HCT116 (cell line): Measurements from ENCODE around the gene GALK2. TPM values are rescaled to one million over a fixed set of nuclear protein-coding genes. Genes with fewer than 3 reads are reported as not detected.
"Not testable (repeated sequence)": the region's sequence is repeated elsewhere in the genome, so short reads cannot be mapped to it uniquely, and the experiment has no call there.

Experiments
- ATAC-seq: fragments of 200-7000 bp; cut with Tn5 transposase; 2 replicates; pipeline ENCODE4 v1.9.1; 2020; ENCODE audit warnings: mild to moderate bottlenecking, moderate library complexity
- BruUV-seq: library from RNA; stranded (reverse); fragments of 400-500 nt; replicated peaks from 2 replicates; lab custom pipeline; 2021; lab: Mats Ljungman, UMichigan
- CTCF ChIA-PET: fragments of 300-600 bp; sonication (Branson Sonifier 250); formaldehyde crosslinking; loops from one replicate; lab custom pipeline; 2021; ENCODE audit warnings: antibody characterized with exemption; lab: Charles Lee
- POLR2A ChIA-PET: fragments of 300-600, 350-600 bp; sonication (Branson Sonifier 250); formaldehyde crosslinking; loops from one replicate; lab custom pipeline; 2021; ENCODE audit warnings: antibody characterized with exemption; lab: Charles Lee
- RAD21 ChIA-PET, 2 experiments: fragments of 300-600 bp; sonication (Branson Sonifier 250); formaldehyde crosslinking; loops; one replicate each; lab custom pipeline; 2023; ENCODE audit warnings: low total read pairs in 2 of 2; ENCODE audit not compliant: uncharacterized antibody in 2 of 2, unreplicated experiment in 2 of 2, low non-redundant PET in 1 of 2; lab: Charles Lee
- DNase-seq: peaks from one replicate; pipeline ENCODE4 v3.0.0-alpha.2; 2010; ENCODE audit warnings: low read depth, low spot score
- H2AFZ ChIP-seq: fragments of 200-600 bp; shearing (Covaris generic), sonication (generic); 2 replicates; pipeline ENCODE4 v1.6.1; 2017; ENCODE audit warnings: low read depth, mixed run types, mixed read lengths, antibody characterized with exemption, low read length; ENCODE audit not compliant: poor library complexity, severe bottlenecking
- H3K27ac ChIP-seq: 2 replicates; pipeline ENCODE4 v1.5.1; 2012; ENCODE audit warnings: low read depth, low read length
- H3K27me3 ChIP-seq: fragments of 200-600 bp; sonication (generic); 2 replicates; pipeline ENCODE4 v1.6.1; 2016; ENCODE audit warnings: mixed run types, low read length, mixed read lengths; ENCODE audit not compliant: insufficient read depth
- H3K36me3 ChIP-seq, 2 experiments: fragments of 200-500 bp in 1 of 2; fragments of 200-600 bp in 1 of 2; sonication (Bioruptor generic) in 1 of 2; sonication (generic) in 1 of 2; 2 replicates each; pipeline versions ENCODE4 v1.5.1 to v1.6.1; 2014 to 2016; ENCODE audit warnings: low read length in 2 of 2, inconsistent platforms in 1 of 2, mixed read lengths in 1 of 2, mixed run types in 1 of 2; ENCODE audit not compliant: insufficient read depth in 2 of 2, control insufficient read depth in 1 of 2
- H3K4me1 ChIP-seq, 2 experiments: fragments of 200-600 bp in 1 of 2; sonication (generic) in 1 of 2; 2 replicates each; pipeline versions ENCODE4 v1.5.1 to v1.6.1; 2012 to 2017; ENCODE audit warnings: low read length in 2 of 2, inconsistent platforms in 1 of 2, mild to moderate bottlenecking in 1 of 2, mixed read lengths in 1 of 2, mixed run types in 1 of 2, moderate library complexity in 1 of 2; ENCODE audit not compliant: insufficient read depth in 2 of 2, control insufficient read depth in 1 of 2
- H3K4me2 ChIP-seq: fragments of 200-600 bp; sonication (generic); 2 replicates; pipeline ENCODE4 v1.6.1; 2017; ENCODE audit warnings: mixed run types, low read length, mixed read lengths
- H3K4me3 ChIP-seq, 2 experiments: fragments of 200-600 bp in 1 of 2; sonication (generic) in 1 of 2; replicated peaks in 1 of 2; 2 replicates each; pipeline ENCODE4 v1.5.1; 2011 to 2016; ENCODE audit warnings: low read length in 2 of 2, control low read depth in 1 of 2, low read depth in 1 of 2, mild to moderate bottlenecking in 1 of 2, mixed read lengths in 1 of 2, mixed run types in 1 of 2
- H3K79me2 ChIP-seq: fragments of 200-600 bp; sonication (generic); 2 replicates; pipeline ENCODE4 v1.6.1; 2017; ENCODE audit warnings: mild to moderate bottlenecking, mixed run types, low read length, moderate library complexity, mixed read lengths; ENCODE audit not compliant: insufficient read depth
- H3K9ac ChIP-seq: fragments of 200-600 bp; sonication (generic); 2 replicates; pipeline ENCODE4 v1.6.1; 2016; ENCODE audit warnings: low read length, mixed read lengths
- H3K9me2 ChIP-seq: fragments of 200-600 bp; sonication (generic), shearing (Covaris generic); 2 replicates; pipeline ENCODE4 v1.6.1; 2017; ENCODE audit warnings: mixed run types, mild to moderate bottlenecking, moderate library complexity; ENCODE audit not compliant: insufficient read depth
- H3K9me3 ChIP-seq, 2 experiments: fragments of 200-500 bp in 1 of 2; fragments of 200-600 bp in 1 of 2; sonication (Bioruptor generic) in 1 of 2; sonication (generic) in 1 of 2; 2 replicates each; pipeline ENCODE4 v1.6.1; 2014 to 2017; ENCODE audit warnings: low read length in 2 of 2, mixed read lengths in 2 of 2, inconsistent platforms in 1 of 2, low read depth in 1 of 2, mild to moderate bottlenecking in 1 of 2, mixed run types in 1 of 2, moderate library complexity in 1 of 2; ENCODE audit not compliant: control insufficient read depth in 1 of 2, insufficient read depth in 1 of 2
- H4K20me1 ChIP-seq: fragments of 200-600 bp; sonication (generic), shearing (Covaris generic); 2 replicates; pipeline ENCODE4 v1.6.1; 2017; ENCODE audit warnings: mixed run types, mild to moderate bottlenecking, moderate library complexity; ENCODE audit not compliant: insufficient read depth
- CBX3 ChIP-seq: IDR thresholded peaks from 2 replicates; pipeline ENCODE4 v1.6.1; 2012; ENCODE audit warnings: low read depth
- CTCF ChIP-seq, 3 experiments: fragments of 200-600 bp in 1 of 3; sonication (generic) in 1 of 3; IDR thresholded peaks in 2 of 3; conservative IDR thresholded peaks in 1 of 3; 2 replicates each; pipeline ENCODE4 v1.5.1; 2012 to 2017; ENCODE audit warnings: low read depth in 2 of 3, low read length in 2 of 3, antibody characterized with exemption in 1 of 3, borderline replicate concordance in 1 of 3, control low read depth in 1 of 3, mild to moderate bottlenecking in 1 of 3, mixed read lengths in 1 of 3, mixed run types in 1 of 3, moderate library complexity in 1 of 3; ENCODE audit not compliant: insufficient read depth in 1 of 3
- ELF1 ChIP-seq: IDR thresholded peaks from 2 replicates; pipeline ENCODE4 v1.6.1; 2012; ENCODE audit warnings: low read depth, borderline replicate concordance
- EZH2phosphoT487 ChIP-seq: fragments of 200-600 bp; IDR thresholded peaks from 2 replicates; pipeline ENCODE4 v1.6.1; 2018; ENCODE audit warnings: antibody characterized with exemption, borderline replicate concordance
- FOSL1 ChIP-seq: IDR thresholded peaks from 2 replicates; pipeline ENCODE4 v1.6.1; 2012; ENCODE audit warnings: low read depth
- MAX ChIP-seq: IDR thresholded peaks from 2 replicates; pipeline ENCODE4 v1.6.1; 2012
- POLR2A ChIP-seq: IDR thresholded peaks from 2 replicates; pipeline ENCODE4 v1.7.0; 2011; ENCODE audit warnings: borderline replicate concordance; ENCODE audit not compliant: insufficient read depth, insufficient read length; ENCODE audit errors: extremely low read depth
- POLR2AphosphoS5 ChIP-seq: IDR thresholded peaks from 2 replicates; pipeline ENCODE4 v1.6.1; 2011; ENCODE audit warnings: mild to moderate bottlenecking, low read depth, low read length, moderate library complexity
- RAD21 ChIP-seq: IDR thresholded peaks from 2 replicates; pipeline ENCODE4 v1.6.1; 2012; ENCODE audit warnings: low read depth, mild to moderate bottlenecking
- SIN3A ChIP-seq: IDR thresholded peaks from 2 replicates; pipeline ENCODE4 v1.6.1; 2012; ENCODE audit warnings: low read depth
- SRF ChIP-seq: IDR thresholded peaks from 2 replicates; pipeline ENCODE4 v1.6.1; 2012; ENCODE audit warnings: low read depth
- ZFX ChIP-seq: fragments of 450-650 bp; IDR thresholded peaks from 2 replicates; pipeline ENCODE4 v1.6.1; 2017
- intact Hi-C: fragments of 100-400 bp; cut with micrococcal nuclease; formaldehyde crosslinking; loops from 2 replicates; pipeline ENCODE4 v1.10.0; 2022
- total RNA-seq: library from RNA; stranded (reverse); gene quantifications from one replicate; pipeline ENCODE4 v1.2.1, GENCODE V29; 2021; ENCODE audit not compliant: unreplicated experiment

GALK2 gene
- total RNA-seq, 1 experiment from 2014 or later: 18.7 TPM

- Histone ChIP-seq H3K79me2 (no peaks in the 10 kb centered on the region), H3K9me2 (no peaks in the 10 kb centered on the region), H3K4me1 (no peaks in the 10 kb centered on the region)
- intact Hi-C loops: no loop called here
- POLR2A ChIA-PET: no interaction called here
- TF ChIP-seq EZH2phosphoT487: no peak
- no peak for TF ChIP-seq SIN3A
- TF ChIP-seq MAX: no peak
- no peak for TF ChIP-seq POLR2A
- TF ChIP-seq, all 23 proteins: peak for 0
- H3K9ac ChIP-seq: no peak overlapping the region
- H3K36me3 ChIP-seq: no peaks in the 10 kb centered on the region
- no peaks in the 10 kb centered on the region for H3K27me3 ChIP-seq
- H4K20me1 ChIP-seq: no peaks in the 10 kb centered on the region
- no peaks in the 10 kb centered on the region for H3K9me3 ChIP-seq
- no peak overlapping the region for H3K27ac ChIP-seq
- no peak for DNase-seq
- no peak for ATAC-seq
- no TSS peak for BruUV-seq
- no peak overlapping the region for H3K4me2 ChIP-seq
- CTCF ChIA-PET: no interaction called here
- H2AFZ ChIP-seq: no peak overlapping the region
- RAD21 ChIA-PET: no interaction called here
- no peak overlapping the region for H3K4me3 ChIP-seq
These were observed 173.5 kb downstream of the GALK2 start for GRCh38 chr15:49343546-49343945.

- H3K9ac ChIP-seq, BruUV-seq, POLR2A ChIA-PET, DNase-seq, H3K27me3 ChIP-seq, H3K27ac ChIP-seq, H3K4me2 ChIP-seq, H3K4me3 ChIP-seq, H3K9me3 ChIP-seq, H4K20me1 ChIP-seq, H3K79me2 ChIP-seq, H3K4me1 ChIP-seq, RAD21 ChIA-PET, intact Hi-C loops, H3K36me3 ChIP-seq, ATAC-seq, H2AFZ ChIP-seq, H3K9me2 ChIP-seq, CTCF ChIA-PET: not testable (repeated sequence)
These were observed 184.4 kb downstream of the GALK2 start for GRCh38 chr15:49354439-49354838.

GRCh38 chr15:49361370-49361769 is 191.3 kb downstream of the GALK2 start:
- no peaks in the 10 kb centered on the region for H3K9me3 ChIP-seq
- H2AFZ ChIP-seq: no peak overlapping the region
- no peak for ATAC-seq
- no peaks in the 10 kb centered on the region for H3K9me2 ChIP-seq
- DNase-seq: no peak
- H3K4me3 ChIP-seq: no peak overlapping the region
- ChIA-PET RAD21 (no interaction called here), CTCF (no interaction called here), POLR2A (no interaction called here)
- no peak overlapping the region for H3K9ac ChIP-seq
- no peaks in the 10 kb centered on the region for H3K36me3 ChIP-seq
- no peaks in the 10 kb centered on the region for H3K4me1 ChIP-seq
- no peak overlapping the region for H3K27ac ChIP-seq
- H3K79me2 ChIP-seq: no peaks in the 10 kb centered on the region
- TF ChIP-seq EZH2phosphoT487: no peak
- no peak for TF ChIP-seq CBX3
- TF ChIP-seq ELF1: no peak
- TF ChIP-seq FOSL1: no peak
- no peak for TF ChIP-seq RAD21
- no peak for TF ChIP-seq POLR2AphosphoS5
- no peak for TF ChIP-seq MAX
- no peak for TF ChIP-seq CTCF (IDR thresholded peaks at IDR 0.05 in 2 of 3, conservative IDR thresholded peaks at IDR 0.05 in 1 of 3; ENCODE audit: borderline replicate concordance in 1 of 3, insufficient read depth in 1 of 3, low read depth in 2 of 3, low read length in 2 of 3)
- no peak for TF ChIP-seq SRF
- TF ChIP-seq ZFX: no peak
- intact Hi-C loops: no loop called here
- no TSS peak for BruUV-seq
- H3K4me2 ChIP-seq: no peak overlapping the region
- H3K27me3 ChIP-seq: no peaks in the 10 kb centered on the region
- H4K20me1 ChIP-seq: no peaks in the 10 kb centered on the region
